Stimulated activated CD4-positive, alpha-beta T cell treated with anti-CD3 and anti-CD28 coated beads, Interleukin-1b, Interleukin-23, amount 100 ng/mL, for 48 hours (primary cell): ENCODE results near the gene GAL3ST3.
"Not testable (repeated sequence)": the region's sequence is repeated elsewhere in the genome, so short reads cannot be mapped to it uniquely, and the experiment has no call there.

Experiments used
- DNase-seq: peaks from one replicate; pipeline ENCODE4 v3.0.0-alpha.2; 2020

Gene GAL3ST3

GRCh38 chr11:66042996-66043906, 5.7 kb downstream of the GAL3ST3 start:
- DNase-seq: no peak

GRCh38 chr11:66042227-66042995, 6.5 kb downstream of the GAL3ST3 start:
- DNase-seq: no peak

GRCh38 chr11:66039765-66040164, 9.2 kb downstream of the GAL3ST3 start:
- no peak for DNase-seq

- DNase-seq: no peak
These were observed 11.6 kb downstream of the GAL3ST3 start for GRCh38 chr11:66037327-66037726.

- DNase-seq: no peak
These were observed 12.6 kb downstream of the GAL3ST3 start for GRCh38 chr11:66036334-66036710.

GRCh38 chr11:66035653-66036333, 13.2 kb downstream of the GAL3ST3 start:
- DNase-seq: no peak

GRCh38 chr11:66032957-66033735, 15.8 kb downstream of the GAL3ST3 start:
- DNase-seq: no peak

GRCh38 chr11:66026017-66026529, 22.9 kb downstream of the GAL3ST3 start, which contains the start of gene CATSPER1:
Gene CATSPER1, minus strand, starts transcription at chr11:66026479. Its CDS starts 100 bp downstream, at chr11:66026379.
- DNase-seq: no peak

GRCh38 chr11:66023186-66023440, 25.8 kb downstream of the GAL3ST3 start:
- not testable (repeated sequence) for DNase-seq

- peak; percentile 74 for DNase-seq
These were observed 26.4 kb downstream of the GAL3ST3 start for GRCh38 chr11:66022401-66023185.

GRCh38 chr11:66020618-66021357, 28.2 kb downstream of the GAL3ST3 start:
- no peak for DNase-seq

GRCh38 chr11:66020212-66020611, 28.7 kb downstream of the GAL3ST3 start:
- no peak for DNase-seq

GRCh38 chr11:66017321-66017720, 31.6 kb downstream of the GAL3ST3 start:
- DNase-seq: no peak

- DNase-seq: no peak
These were observed 32.2 kb downstream of the GAL3ST3 start for GRCh38 chr11:66016793-66017177.

- DNase-seq: no peak
These were observed 32.8 kb downstream of the GAL3ST3 start for GRCh38 chr11:66015936-66016792.

- DNase-seq: no peak
These were observed 33.5 kb downstream of the GAL3ST3 start for GRCh38 chr11:66015454-66015881.

GRCh38 chr11:66014804-66015453, 34.0 kb downstream of the GAL3ST3 start:
- DNase-seq: no peak

GRCh38 chr11:66013762-66014100, 35.2 kb downstream of the GAL3ST3 start:
- DNase-seq: no peak

GRCh38 chr11:66012946-66013761, 35.8 kb downstream of the GAL3ST3 start:
- DNase-seq: no peak
